HG03280 (cell line): ENCODE measurements around the gene ACMSD.
"Not testable (repeated sequence)": the region's sequence is repeated elsewhere in the genome, so short reads cannot be mapped to it uniquely, and the experiment has no call there.

ENCODE experiments used
- ATAC-seq: cut with Tn5 transposase; IDR thresholded peaks from one replicate; pipeline ENCODE4 v1.9.1; 2021; ENCODE audit warnings: mild to moderate bottlenecking, moderate library complexity; ENCODE audit not compliant: unreplicated experiment

Gene ACMSD

DNA sequence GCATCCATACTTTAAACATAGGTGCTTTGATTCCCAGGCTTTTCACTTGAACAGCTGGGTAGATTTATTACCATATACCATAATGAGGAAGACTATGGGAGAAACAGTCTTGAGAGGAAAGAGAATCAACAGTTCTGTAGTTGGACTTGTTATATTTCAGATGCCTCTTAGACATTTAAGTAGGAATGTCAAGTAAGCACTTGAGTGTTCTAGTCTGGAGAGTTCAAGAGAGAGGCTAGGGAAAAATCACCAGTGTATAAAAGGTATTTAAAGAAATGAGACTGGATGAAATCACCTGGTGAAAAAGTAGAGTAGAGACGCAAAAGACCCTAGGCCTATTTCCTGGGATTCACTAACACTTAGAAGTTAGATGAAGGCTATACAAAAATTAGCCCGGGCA lies 66.8 kb downstream of the ACMSD start:
- ATAC-seq = no peak

DNA sequence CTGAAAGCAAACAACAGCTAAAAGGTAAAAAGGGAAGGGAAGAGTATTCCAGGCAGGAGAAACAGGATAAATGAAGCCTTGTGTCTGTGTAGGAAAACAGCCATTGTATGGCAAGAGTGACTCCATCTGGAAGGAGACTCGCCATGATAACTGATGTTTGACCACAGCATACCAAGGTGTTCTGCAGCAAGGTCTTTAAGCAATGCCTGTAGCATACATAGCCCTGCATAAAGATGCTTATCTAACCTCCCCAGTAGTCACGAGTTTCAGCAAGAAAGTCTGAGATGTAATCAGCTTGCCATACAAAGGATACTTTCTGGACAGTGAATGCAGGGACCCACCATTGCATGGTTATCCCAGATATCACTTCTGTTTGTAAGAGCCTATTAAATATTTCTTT lies 68.3 kb downstream of the ACMSD start:
- ATAC-seq = no peak

DNA sequence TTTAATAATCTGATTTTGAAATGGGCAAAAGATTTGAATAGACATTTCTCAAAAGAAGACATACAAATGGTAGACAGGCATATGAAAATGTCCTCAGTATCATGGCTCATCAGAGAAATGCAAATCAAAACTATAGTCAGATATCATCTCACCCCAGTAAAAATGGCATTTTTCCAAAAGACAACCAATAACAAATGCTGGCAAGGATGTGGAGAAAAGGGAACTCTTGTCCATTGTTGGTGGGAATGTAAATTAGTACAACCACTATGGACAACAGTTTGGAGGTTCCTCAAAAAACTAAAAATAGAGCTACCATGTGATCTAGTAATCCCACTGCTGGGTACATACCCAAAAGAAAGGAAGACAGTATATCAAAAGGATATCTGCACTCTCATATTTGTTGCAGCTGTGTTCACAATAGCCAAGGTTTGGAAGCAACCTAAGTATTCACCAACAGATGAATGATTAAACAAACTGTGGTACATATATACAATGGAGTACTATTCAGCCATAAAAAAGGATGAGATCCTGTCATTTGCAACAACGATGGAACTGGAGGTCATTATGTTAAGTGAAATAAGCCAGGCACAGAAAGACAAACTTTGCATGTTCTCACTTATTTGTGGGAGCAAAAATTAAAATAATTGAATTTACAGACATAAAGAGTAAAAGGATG lies 69.2 kb downstream of the ACMSD start:
- not testable (repeated sequence) for ATAC-seq

DNA sequence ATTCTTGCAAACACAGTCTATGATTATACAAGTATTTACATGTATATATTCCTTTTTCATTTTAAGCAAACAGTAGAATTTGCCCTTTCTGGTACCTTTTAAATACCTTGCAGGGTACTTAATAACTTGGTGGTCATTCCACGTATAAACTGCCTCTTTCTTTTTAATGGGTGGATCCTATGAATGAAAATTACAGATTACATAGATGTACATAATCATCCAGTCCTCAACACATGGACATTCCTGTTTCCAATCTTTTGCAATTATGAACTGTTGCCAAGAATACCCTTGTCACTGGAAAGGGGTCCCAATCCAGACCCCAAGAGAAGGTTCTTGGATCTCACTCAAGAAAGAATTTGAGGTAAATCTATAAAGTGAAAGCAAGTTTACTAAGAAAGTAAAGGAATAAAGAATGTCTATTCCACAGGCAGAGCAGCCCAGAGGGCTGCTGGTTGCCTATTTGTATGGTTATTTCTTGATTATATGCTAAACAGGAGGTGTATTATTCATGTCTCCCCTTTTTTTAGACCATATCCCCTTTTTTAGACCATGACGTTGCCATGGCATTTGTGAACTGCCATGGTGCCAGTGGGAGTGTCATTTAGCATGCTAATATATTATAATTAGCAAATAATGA lies 72.5 kb downstream of the ACMSD start:
- no peak for ATAC-seq

DNA sequence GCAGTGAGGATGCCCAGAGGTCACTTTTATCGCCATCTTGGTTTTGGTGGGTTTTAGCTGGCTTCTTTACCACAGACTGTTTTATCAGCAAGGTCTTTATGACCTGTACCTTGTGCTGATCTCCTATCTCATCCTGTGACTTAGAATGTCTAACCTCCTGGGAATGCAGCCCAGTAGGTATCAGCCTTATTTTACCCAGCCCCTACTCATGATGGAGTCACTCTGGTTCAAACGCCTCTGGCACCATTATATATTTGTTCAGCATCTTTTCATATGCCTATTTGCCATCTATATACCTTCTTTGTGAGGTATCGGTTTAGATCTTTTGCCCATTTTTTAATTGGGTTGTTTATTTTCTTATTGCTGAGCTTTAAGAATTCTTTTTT lies 73.0 kb downstream of the ACMSD start:
- ATAC-seq = no peak

DNA sequence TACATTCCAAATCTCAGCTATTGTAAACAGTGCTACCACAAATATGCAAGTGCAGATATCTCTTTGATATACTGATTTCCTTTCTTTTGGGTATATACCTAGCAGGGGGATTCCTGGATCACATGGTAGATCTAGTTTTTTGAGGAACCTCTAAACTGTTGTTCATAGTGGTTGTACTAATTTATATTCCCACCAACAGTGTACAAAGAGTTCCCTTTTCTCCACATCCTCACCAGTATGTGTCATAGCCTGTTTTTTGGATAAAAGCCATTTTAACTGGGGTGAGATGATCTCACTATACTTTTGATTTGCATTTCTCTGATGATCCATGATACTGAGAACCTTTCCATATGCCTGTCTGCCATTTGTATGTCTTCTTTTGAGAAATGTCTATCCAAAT lies 73.9 kb downstream of the ACMSD start:
- ATAC-seq = no peak

DNA sequence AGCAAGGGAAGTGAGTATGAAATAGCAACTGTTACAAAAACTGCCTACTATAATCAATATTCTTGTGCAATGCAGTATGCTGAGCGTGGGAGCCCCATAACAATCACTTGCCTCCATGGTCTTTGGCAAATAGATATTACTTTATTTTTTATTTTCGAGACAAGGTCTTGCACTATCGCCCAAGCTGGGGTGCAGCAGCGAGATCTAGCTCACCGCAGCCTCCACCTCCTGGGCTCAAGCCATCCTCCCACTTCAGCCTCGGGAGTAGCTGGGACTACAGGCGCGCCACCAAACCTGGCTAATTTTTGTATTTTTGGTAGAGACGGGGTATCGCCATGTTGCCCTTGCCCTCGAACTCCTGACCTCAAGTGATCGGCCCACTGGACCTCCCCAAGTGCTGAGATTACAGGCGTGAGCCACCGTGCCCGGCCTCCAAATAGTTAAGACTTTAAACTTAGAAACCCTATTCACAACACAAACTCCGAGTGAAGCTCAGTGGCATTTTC lies 79.0 kb downstream of the ACMSD start:
- ATAC-seq = no peak

DNA sequence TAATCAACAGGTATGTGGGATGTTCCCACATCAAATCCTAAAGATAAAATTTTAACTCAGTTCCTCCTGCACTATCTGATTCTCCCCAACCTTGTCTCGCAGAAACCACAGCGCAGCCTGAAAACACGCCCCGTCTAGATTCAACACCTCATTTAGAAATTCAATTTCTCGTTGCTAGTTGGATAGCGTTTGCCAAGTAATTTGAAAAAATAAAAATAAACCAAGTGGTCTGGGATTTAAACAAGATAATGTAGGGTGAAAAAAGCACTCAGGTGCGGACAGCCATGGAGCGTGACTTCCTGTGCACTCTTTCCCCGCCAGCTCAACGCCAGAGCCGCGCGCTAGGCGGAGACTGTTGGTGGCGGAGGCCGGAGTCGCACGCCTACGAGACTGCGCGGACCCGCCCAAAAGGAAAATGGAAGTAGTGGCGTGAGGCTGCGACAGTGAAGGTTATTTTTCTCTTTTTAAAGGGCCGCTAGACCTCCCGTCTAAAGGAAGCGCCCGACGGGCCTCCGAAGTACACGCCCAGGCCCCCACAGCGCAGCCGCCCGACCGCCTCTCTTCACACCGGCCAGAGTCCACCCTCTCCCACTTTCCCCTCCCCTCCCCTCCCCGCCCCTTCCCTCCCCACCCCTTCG lies 79.6 kb downstream of the ACMSD start:
- ATAC-seq = peak; percentile 75

DNA sequence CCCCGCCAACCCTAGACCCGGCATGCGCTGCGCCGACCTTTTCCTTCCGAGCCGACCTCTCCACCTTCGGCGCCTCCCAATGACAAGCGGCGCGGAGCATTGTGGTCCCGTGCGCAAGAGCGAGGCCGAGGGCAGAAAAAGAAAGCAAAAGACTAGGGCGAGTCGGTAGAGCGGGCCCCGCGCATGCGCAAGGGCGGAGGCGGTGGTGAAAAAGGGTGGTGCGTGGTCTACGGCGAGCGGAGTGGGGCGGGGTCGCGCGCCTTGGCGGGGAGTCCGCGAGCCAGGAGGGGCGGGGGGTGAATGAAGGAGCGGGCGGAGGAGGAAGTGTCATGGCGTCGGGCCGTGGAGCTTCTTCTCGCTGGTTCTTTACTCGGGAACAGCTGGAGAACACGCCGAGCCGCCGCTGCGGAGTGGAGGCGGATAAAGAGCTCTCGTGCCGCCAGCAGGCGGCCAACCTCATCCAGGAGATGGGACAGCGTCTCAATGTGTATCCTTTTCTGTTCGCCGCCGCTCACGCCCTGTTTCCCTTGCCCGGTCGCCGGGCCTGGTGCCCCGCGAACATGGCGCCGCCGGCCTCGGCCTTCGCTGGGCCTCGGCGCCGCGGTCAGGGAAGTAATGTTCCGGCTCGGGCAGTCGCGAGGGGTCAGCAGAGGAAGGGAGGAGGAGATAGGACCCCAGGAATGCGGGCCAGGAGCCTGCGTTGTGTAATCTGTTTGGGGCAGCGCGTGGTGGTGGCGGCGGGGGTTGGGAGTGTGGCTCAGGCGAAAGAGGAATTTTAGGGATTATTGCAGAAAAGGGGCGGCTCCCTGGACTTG lies 80.3 kb downstream of the ACMSD start, which contains the start of gene CCNT2:
TSS of gene CCNT2 (plus strand) at position 297 of the 815 bp plus-strand sequence. CDS start at position 330, 33 bp downstream.
- peak; percentile 81 for ATAC-seq

DNA sequence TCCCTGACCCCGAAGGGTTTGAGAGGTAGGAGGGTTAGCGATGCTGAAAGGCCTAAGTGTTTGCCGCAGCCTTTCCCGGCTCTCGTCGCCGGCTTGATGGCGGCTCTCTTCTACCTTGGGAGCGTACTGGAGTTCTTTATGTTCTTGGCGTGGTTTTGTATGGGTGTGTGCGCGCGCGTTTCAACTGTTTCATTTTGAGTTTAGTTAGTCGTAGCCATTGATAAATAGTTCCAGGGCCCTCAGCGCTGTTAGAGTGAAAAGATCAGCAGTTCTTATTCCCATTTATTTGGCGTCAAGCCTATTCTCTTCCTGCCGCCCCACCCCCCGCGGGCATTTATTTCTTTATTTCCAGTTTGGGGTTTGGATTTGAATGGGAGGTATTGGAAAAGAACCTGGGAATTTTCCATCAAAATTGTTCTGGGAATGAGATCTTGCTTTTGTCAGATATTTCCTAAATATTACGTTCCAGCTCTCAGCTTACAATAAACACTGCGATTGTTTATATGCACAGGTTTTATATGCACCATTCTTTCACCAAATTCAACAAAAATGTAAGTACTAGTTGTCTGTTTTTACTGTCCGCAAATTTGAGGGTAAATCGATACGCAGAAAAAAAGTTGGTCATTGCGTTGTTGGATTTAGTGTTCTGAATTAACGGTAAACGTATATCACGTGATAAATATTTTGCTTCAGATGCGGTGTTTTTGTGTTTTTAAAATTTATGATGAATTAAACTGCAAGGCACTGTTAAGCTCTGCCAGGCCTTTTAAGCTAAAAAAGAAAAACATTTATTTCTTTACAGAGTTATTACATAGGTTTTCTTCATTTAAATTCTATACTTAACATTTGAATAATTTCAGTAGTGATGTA lies 81.2 kb downstream of the ACMSD start:
- peak; percentile 2 for ATAC-seq

DNA sequence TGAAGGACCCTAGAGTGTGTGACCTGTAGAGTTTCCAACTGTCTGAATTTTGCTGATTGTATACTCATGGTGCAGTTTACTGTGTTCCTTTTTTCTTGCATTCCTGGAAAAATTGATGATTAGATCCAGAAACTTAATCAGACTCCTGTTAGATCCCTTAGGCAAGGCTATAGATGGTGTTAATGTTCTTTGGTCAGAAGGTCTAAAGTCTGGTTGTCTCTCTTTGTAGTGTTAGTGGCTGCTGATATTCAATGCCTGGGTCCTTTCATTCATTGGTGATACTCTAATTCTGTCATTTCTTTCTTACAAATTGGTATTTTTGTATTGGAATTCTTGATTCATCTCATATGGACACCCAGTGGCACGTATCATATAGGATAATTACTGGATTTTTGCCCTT lies 86.5 kb downstream of the ACMSD start:
- ATAC-seq = no peak

DNA sequence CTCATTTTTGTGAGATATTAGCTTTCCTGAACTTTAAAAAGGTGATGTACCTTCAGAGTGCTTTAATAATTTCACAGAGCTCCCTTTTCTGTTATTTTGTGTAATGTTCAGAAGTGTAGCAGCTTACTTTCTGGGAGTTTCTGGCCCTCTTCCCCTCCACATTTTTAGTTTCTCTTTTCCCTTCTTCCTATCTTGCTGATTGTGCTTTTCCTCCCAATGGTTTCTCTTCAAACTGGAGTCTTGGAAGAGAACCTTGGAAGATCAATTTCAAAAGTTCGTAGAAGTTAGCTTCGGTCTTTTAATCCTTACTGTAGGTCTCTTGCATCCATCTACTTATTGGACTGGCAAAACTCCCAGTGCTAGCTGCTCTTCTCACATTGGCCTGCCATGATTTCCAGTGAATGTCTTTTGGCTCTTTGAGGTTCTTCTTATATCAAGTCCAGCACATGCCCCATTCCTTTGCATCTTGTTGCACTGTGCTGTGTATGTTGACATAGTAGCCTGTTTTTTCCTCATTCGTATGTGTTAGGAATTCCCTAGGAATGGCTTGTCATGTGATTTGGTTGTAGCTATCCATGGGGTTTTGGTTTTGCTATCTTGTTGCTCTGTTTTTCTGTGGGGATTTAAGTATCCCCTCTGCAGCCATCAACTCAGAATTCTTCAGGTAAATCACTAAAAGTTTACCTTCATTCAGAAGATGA lies 88.0 kb downstream of the ACMSD start:
- no peak for ATAC-seq

DNA sequence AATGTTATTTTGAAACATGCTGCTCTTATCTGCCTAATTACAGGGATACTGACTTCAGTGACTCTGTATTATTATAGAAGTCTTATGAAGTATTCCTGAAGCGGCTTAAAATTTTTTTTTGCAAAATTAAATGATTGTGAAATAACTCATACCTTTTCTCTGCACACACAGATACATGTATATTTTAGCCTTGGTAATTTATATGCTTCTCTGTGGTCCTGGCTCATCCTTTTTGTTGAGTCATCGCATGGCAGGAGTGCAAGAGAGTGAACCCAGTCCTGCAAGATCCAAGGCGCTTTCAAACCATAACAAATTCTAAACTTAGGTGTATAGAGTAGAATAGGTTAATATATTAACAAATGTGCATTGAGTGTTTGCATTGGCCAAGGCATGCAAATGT lies 88.8 kb downstream of the ACMSD start:
- no peak for ATAC-seq

DNA sequence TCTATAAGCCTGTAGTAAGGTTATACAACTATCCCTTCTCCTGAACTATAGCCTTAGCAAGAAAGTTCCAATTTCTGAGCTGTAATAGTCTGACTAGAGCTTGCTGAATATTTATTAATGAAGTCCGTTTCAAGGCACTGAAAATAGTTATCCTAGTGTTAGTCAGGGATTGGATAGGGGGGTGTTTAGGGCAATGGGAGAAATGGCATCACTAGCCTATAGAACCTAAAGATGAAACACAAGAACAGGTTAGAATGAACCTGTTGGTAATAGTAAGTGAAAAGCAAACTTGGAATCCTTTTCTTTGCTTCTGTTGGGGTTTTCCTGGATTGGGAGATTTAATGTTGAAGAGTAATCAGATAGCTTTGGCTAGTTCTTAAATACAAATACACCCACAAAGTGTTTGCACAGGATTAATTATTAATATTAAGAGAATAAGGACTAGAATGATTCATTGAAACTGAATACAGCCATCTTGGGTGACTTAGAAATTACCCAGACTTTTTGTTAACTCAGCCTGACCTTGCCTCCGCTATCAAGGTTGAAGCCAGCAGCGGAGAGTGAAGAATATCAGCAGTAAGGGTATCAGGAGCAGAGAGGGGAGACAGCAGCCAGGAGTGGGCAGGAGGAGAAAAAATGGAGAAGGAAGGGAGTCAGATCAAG lies 94.6 kb downstream of the ACMSD start:
- no peak for ATAC-seq

DNA sequence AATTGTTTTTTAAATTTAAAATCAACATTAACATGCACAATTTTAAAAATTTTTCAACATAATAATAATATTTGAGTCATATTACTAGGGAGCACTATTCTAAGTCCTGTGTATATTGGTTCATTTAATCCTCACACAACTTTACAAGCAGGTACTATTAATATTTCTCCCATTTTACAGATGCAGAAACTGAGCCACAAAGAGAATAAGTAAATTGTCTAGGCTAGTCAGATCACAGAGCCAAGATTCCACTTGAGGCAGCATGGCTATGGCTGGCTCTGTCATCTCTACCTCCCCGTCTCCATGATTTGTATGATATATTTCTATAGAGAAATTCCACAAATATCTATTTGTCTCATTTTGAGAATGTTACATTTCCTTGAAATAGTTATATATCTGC lies 95.3 kb downstream of the ACMSD start:
- no peak for ATAC-seq

DNA sequence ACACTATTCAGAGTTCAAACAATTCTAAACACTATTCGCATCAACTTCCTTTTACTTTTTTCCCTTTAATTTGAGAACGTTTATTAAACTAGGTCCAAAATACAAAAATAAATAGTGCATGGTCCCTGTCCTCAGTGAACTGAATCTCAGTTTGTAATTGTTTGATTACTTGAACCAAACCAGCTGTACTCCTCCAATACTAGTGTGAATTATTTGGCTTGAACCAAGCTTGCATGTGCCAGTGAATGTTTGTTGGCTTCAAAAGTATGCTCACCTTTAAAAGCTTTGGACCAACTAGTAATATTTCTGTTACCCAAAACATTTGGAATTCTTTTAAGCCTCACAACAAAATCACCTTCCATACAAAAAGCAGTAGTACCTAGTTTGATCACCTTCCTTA lies 95.7 kb downstream of the ACMSD start:
- ATAC-seq = no peak

DNA sequence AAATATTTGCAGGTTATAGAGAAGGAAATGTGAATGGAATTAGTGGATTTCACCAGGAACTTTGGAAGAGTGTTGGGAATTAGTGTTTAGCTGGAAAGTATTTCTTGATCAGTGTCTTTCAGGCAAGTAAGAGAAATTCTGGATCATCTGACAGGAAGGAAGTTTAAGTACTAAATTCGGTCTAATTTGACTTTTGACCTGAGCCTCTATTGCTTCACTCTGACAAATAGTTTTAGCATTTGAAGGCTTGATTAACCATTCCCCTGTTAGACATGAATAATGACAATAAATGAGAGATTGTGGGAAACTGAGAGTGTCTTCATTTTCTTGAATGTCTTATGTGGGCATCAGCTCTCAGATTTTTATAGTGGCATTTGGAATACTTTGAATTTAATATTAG lies 96.2 kb downstream of the ACMSD start:
- ATAC-seq = no peak

DNA sequence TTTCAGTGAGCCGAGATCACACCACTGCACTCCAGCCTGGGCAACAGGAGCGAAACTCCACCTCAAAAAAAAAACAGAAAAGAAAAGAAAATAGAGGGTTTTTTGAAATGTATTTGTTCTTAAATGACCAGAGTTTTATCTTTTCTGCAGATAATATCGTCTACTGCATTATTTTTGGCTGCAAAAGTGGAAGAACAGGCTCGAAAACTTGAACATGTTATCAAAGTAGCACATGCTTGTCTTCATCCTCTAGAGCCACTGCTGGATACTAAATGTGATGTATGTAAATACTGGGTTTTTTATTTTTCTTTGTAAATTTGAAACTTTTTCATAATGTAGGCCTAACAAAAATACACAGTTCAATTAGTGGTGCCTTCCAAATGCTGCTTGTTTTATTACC lies 98.3 kb downstream of the ACMSD start:
- ATAC-seq = no peak

DNA sequence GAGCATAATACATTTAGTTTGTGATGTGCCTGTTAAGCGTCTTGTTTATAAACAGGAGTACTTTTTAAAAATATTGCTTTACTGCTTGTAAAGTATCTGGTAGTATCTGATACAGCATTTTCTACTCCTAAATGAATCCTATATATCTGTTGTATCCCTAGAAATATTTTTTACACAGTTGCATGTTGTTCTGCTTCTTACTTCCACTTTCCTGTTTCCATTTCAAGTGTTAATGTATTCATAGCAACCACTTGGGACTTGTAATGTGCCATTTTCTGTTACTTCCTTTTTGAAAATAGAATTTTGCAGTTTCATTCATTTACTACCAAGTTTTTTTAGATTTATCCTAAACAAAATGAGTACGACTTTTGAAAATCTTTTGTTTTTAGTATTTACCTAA lies 105.1 kb downstream of the ACMSD start:
- peak; percentile 71 for ATAC-seq
